Measurements from ENCODE around the gene LAMC1.

LAMC1 gene

GRCh38 chr1:183089025-183089639 is 65.9 kb downstream of the LAMC1 start:
- Histone ChIP-seq H3K4me1 (peaks cover 14% of the 10 kb centered on the region), H3K36me3 (replicated peaks) (no peaks in the 10 kb centered on the region), H3K27me3 (ENCODE audit: low read depth) (no peaks in the 10 kb centered on the region), H3K4me3 (no peak overlapping the region), H3K9me3 (no peaks in the 10 kb centered on the region)
- no peak for DNase-seq (ENCODE audit: low spot score in 2 of 2)
- in situ Hi-C loops (cut with MboI; ENCODE audit: low sequenced_read_pairs): no loop called here

DNA sequence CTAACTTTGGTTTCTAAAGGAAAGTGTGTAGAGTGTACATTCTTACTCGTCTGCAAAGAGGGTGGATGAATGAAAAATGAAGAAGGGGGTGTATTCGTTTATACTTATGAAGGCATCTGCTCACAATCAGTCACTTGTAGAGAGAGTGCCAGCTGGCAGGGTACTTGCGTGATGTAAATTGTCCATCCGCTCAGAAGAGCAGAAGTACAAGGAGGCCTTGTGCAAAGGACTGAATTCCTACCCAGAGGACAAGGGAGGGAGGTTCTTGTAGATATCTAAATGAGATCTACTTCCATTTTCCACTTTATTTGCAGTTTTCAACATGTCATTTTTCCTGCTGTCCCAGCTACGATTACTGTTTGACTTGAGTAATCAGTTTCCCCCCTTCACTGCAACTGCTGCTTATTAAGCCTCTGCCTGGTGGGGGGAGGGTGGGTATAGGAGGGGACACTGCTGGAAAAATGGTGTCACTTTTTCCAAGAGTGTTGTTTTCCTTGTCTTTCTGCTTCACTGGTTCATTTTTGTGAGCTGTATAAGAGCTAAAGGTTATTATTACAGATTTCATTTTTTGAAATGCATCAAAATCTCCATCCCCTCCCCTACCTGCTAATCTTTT is 67.3 kb downstream of the LAMC1 start:
- H3K9me3 ChIP-seq: no peaks in the 10 kb centered on the region
- no peaks in the 10 kb centered on the region for H3K36me3 ChIP-seq (replicated peaks)
- H3K4me3 ChIP-seq: no peak overlapping the region
- H3K4me1 ChIP-seq: peaks cover 14% of the 10 kb centered on the region
- in situ Hi-C loops (cut with MboI; ENCODE audit: low sequenced_read_pairs): no loop called here
- DNase-seq (ENCODE audit: low spot score in 2 of 2): no peak
- H3K27me3 ChIP-seq (ENCODE audit: low read depth): no peaks in the 10 kb centered on the region

DNA sequence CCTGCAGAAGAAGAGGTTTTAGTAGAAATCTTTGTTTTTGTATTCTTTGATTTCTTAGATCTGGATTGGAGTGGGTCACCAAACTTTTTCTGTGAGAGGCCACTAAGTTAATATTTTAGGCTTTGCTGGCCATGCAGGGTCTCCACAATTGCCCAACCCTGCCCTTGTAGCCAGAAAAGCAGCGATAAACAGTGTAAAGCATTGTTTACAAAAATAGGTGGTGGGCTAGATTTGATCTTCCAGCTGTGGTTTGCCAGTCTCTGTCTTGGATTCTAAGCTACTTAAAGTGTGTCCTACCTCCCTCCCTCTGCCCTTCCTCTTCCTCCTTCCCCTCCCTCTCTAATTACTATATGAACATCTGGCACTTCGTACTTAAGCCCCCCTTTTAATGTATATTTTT is 68.0 kb downstream of the LAMC1 start:
- Histone ChIP-seq H3K4me1 (peaks cover 15% of the 10 kb centered on the region), H3K36me3 (replicated peaks) (no peaks in the 10 kb centered on the region), H3K27me3 (ENCODE audit: low read depth) (no peaks in the 10 kb centered on the region), H3K9me3 (no peaks in the 10 kb centered on the region), H3K4me3 (no peak overlapping the region)
- in situ Hi-C loops (cut with MboI; ENCODE audit: low sequenced_read_pairs): no loop called here
- DNase-seq (ENCODE audit: low spot score in 2 of 2): no peak

- no peak for DNase-seq (ENCODE audit: low spot score in 2 of 2)
- H3K4me1 ChIP-seq: peaks cover 26% of the 10 kb centered on the region
- in situ Hi-C loops (cut with MboI; ENCODE audit: low sequenced_read_pairs): no loop called here
Measured at GRCh38 chr1:183092350-183092749, 69.1 kb downstream of the LAMC1 start.

GRCh38 chr1:183093066-183093668 is 69.9 kb downstream of the LAMC1 start:
- DNase-seq (ENCODE audit: low spot score in 2 of 2): no peak
- in situ Hi-C loops (cut with MboI; ENCODE audit: low sequenced_read_pairs): no loop called here
- H3K27me3 ChIP-seq (ENCODE audit: low read depth): no peaks in the 10 kb centered on the region
- H3K4me1 ChIP-seq: peaks cover 32% of the 10 kb centered on the region
- H3K36me3 ChIP-seq (replicated peaks): no peaks in the 10 kb centered on the region
- no peaks in the 10 kb centered on the region for H3K9me3 ChIP-seq
- H3K4me3 ChIP-seq: no peak overlapping the region

More at GRCh38 chr1:183092350-183092749, 69.1 kb downstream of the LAMC1 start:
- Histone ChIP-seq H3K9me3 (no peaks in the 10 kb centered on the region), H3K36me3 (replicated peaks) (no peaks in the 10 kb centered on the region), H3K27me3 (ENCODE audit: low read depth) (no peaks in the 10 kb centered on the region), H3K4me3 (no peak overlapping the region)

GRCh38 chr1:183093786-183094298 is 70.6 kb downstream of the LAMC1 start:
- no peaks in the 10 kb centered on the region for H3K27me3 ChIP-seq (ENCODE audit: low read depth)
- H3K4me1 ChIP-seq: peaks cover 36% of the 10 kb centered on the region
- DNase-seq (ENCODE audit: low spot score in 2 of 2): peak in 1 of 2 experiments; percentile 32
- H3K4me3 ChIP-seq: no peak overlapping the region
- no peaks in the 10 kb centered on the region for H3K9me3 ChIP-seq
- in situ Hi-C loops (cut with MboI; ENCODE audit: low sequenced_read_pairs): no loop called here
- H3K36me3 ChIP-seq (replicated peaks): no peaks in the 10 kb centered on the region

GRCh38 chr1:183094351-183094750 is 71.1 kb downstream of the LAMC1 start:
- H3K9me3 ChIP-seq: no peaks in the 10 kb centered on the region

GRCh38 chr1:183096351-183096750 is 73.1 kb downstream of the LAMC1 start:
- H3K27me3 ChIP-seq (ENCODE audit: low read depth): no peaks in the 10 kb centered on the region
- no peaks in the 10 kb centered on the region for H3K9me3 ChIP-seq
- DNase-seq (ENCODE audit: low spot score in 2 of 2): no peak
- H3K36me3 ChIP-seq (replicated peaks): no peaks in the 10 kb centered on the region
- H3K4me3 ChIP-seq: no peak overlapping the region
- in situ Hi-C loops (cut with MboI; ENCODE audit: low sequenced_read_pairs): no loop called here
- H3K4me1 ChIP-seq: peaks cover 33% of the 10 kb centered on the region

More at GRCh38 chr1:183094351-183094750, 71.1 kb downstream of the LAMC1 start:
- in situ Hi-C loops (cut with MboI; ENCODE audit: low sequenced_read_pairs): no loop called here
- Histone ChIP-seq H3K27me3 (ENCODE audit: low read depth) (no peaks in the 10 kb centered on the region), H3K4me3 (no peak overlapping the region), H3K36me3 (replicated peaks) (no peaks in the 10 kb centered on the region), H3K4me1 (peaks cover 36% of the 10 kb centered on the region)
- no peak for DNase-seq (ENCODE audit: low spot score in 2 of 2)

DNA sequence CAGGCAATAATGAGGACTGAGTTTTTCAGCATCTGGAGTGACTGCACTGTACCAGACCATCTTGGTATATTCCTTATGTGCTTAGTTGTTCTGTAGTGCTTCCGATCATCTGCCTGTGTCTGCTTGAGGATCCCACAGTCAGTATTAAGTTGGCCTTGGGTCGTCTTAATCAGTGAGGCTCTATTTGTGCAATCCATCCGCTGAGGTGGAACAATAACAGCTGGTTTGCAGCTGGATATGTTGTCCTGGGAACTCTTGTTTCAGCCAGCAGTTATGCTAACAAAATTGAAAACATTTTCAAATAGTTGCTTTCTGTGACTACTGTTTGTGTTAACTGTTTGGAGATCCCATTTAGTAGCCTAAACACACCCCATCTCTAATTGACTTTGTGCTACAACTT is 73.7 kb downstream of the LAMC1 start:
- no peaks in the 10 kb centered on the region for H3K36me3 ChIP-seq (replicated peaks)
- H3K4me3 ChIP-seq: no peak overlapping the region
- no peaks in the 10 kb centered on the region for H3K27me3 ChIP-seq (ENCODE audit: low read depth)
- DNase-seq (ENCODE audit: low spot score in 2 of 2): peak; percentile 16 to 17
- in situ Hi-C loops (cut with MboI; ENCODE audit: low sequenced_read_pairs): no loop called here
- peaks cover 30% of the 10 kb centered on the region for H3K4me1 ChIP-seq
- no peaks in the 10 kb centered on the region for H3K9me3 ChIP-seq

GRCh38 chr1:183097438-183098051 is 74.3 kb downstream of the LAMC1 start:
- Histone ChIP-seq H3K4me1 (peaks cover 30% of the 10 kb centered on the region), H3K36me3 (replicated peaks) (no peaks in the 10 kb centered on the region), H3K4me3 (no peak overlapping the region), H3K9me3 (no peaks in the 10 kb centered on the region), H3K27me3 (ENCODE audit: low read depth) (no peaks in the 10 kb centered on the region)
- peak; percentile 69 to 93 for DNase-seq (ENCODE audit: low spot score in 2 of 2)
- in situ Hi-C loops (cut with MboI; ENCODE audit: low sequenced_read_pairs): no loop called here

DNA sequence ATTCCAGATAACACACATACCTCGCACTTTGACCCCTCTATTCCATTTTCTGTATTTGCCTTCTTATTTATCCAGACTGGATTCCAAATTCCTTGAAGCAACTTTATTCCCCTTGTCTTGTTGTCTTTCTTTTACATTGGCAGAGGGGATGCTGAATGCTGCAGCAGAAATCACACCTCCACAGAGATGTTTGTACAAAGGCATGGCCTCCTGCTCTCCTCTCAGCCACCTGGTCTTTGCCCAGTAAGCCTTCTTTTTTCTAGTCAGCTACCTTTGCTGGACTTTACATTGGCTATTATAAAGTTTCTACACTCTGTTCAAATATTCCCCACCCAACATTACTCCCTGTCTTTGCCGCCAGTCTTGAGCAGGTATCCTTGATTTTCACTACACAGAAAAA is 75.1 kb downstream of the LAMC1 start:
- no peak for DNase-seq (ENCODE audit: low spot score in 2 of 2)
- H3K4me1 ChIP-seq: peaks cover 30% of the 10 kb centered on the region
- peaks cover 2% of the 10 kb centered on the region for H3K36me3 ChIP-seq (replicated peaks)
- in situ Hi-C loops (cut with MboI; ENCODE audit: low sequenced_read_pairs): no loop called here
- H3K27me3 ChIP-seq (ENCODE audit: low read depth): no peaks in the 10 kb centered on the region
- no peaks in the 10 kb centered on the region for H3K9me3 ChIP-seq
- H3K4me3 ChIP-seq: no peak overlapping the region

DNA sequence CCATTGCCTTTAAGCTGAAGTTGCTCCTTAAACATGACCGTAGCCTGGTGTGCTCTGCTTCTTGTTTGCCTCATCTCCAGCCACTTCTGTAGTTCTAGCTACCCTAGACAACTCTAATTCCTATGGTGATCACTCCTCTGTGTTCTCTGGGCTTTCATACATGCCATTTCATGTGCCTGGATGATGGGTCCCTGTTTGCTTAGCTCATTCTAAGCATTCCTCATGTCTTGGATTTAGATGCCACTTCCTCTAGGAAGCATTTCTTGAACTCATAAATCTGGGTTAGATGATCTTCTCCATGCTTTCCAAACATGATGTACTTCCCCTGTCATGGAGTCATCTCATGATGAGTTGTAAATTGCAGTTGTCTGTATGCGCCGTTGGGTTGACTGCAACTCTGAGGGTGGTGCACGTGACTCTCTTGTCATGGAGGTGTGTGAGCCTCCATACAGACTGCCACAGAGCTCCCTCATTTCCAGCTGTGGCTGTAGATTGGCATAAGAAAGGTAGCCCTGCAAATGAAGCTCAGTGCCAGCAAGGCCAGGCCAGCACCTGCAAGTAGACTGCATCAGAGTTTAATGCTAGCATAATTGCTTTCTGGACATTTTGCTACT is 77.2 kb downstream of the LAMC1 start:
- no peak for DNase-seq (ENCODE audit: low spot score in 2 of 2)
- Histone ChIP-seq H3K4me3 (no peak overlapping the region), H3K9me3 (no peaks in the 10 kb centered on the region), H3K4me1 (peaks cover 25% of the 10 kb centered on the region), H3K36me3 (replicated peaks) (peaks cover 8% of the 10 kb centered on the region), H3K27me3 (ENCODE audit: low read depth) (no peaks in the 10 kb centered on the region)
- in situ Hi-C loops (cut with MboI; ENCODE audit: low sequenced_read_pairs): no loop called here

- Histone ChIP-seq H3K4me1 (peaks cover 22% of the 10 kb centered on the region), H3K27me3 (ENCODE audit: low read depth) (no peaks in the 10 kb centered on the region), H3K9me3 (no peaks in the 10 kb centered on the region), H3K4me3 (no peak overlapping the region), H3K36me3 (replicated peaks) (peaks cover 8% of the 10 kb centered on the region)
- DNase-seq (ENCODE audit: low spot score in 2 of 2): no peak
- in situ Hi-C loops (cut with MboI; ENCODE audit: low sequenced_read_pairs): no loop called here
Measured at GRCh38 chr1:183101081-183101480, 77.9 kb downstream of the LAMC1 start.
